GM18498 (cell line): Measurements from ENCODE around the gene CEP290.

Experiments
- ATAC-seq: cut with Tn5 transposase; IDR thresholded peaks from one replicate; pipeline ENCODE4 v1.9.1; 2021; ENCODE audit warnings: mild to moderate bottlenecking, moderate library complexity; ENCODE audit not compliant: unreplicated experiment

CEP290 gene

GRCh38 chr12:88141774-88142609, at the start of gene CEP290, which contains the start of gene TMTC3:
TSS of gene CEP290 (minus strand) at chr12:88142088. CDS start at chr12:88141307, 781 bp downstream.
TSS of gene TMTC3 (plus strand) at chr12:88142307. CDS start at chr12:88148316, 6,009 bp downstream.
- peak; percentile 95 for ATAC-seq

- ATAC-seq = no peak
Observed at GRCh38 chr12:88188180-88188579, 46.3 kb upstream of the CEP290 start.

GRCh38 chr12:88187571-88187970, 45.7 kb upstream of the CEP290 start:
- ATAC-seq = no peak

GRCh38 chr12:88185988-88186387, 44.1 kb upstream of the CEP290 start:
- peak; percentile 79 for ATAC-seq

- no peak for ATAC-seq
Observed at GRCh38 chr12:88185279-88185678, 43.4 kb upstream of the CEP290 start.

GRCh38 chr12:88184196-88184595, 42.3 kb upstream of the CEP290 start:
- no peak for ATAC-seq

- no peak for ATAC-seq
Observed at GRCh38 chr12:88182416-88182815, 40.5 kb upstream of the CEP290 start.

GRCh38 chr12:88181881-88182280, 40.0 kb upstream of the CEP290 start:
- no peak for ATAC-seq

- no peak for ATAC-seq
Observed at GRCh38 chr12:88179436-88180014, 37.6 kb upstream of the CEP290 start.

- ATAC-seq = no peak
Observed at GRCh38 chr12:88175544-88175943, 33.7 kb upstream of the CEP290 start.

GRCh38 chr12:88172844-88173407, 31.0 kb upstream of the CEP290 start:
- ATAC-seq = no peak

GRCh38 chr12:88167384-88167783, 25.5 kb upstream of the CEP290 start:
- no peak for ATAC-seq

GRCh38 chr12:88166179-88166578, 24.3 kb upstream of the CEP290 start:
- no peak for ATAC-seq

- ATAC-seq = no peak
Observed at GRCh38 chr12:88163371-88163770, 21.5 kb upstream of the CEP290 start.

GRCh38 chr12:88156075-88156654, 14.3 kb upstream of the CEP290 start:
- ATAC-seq = no peak

GRCh38 chr12:88153959-88154358, 12.1 kb upstream of the CEP290 start:
- ATAC-seq = no peak

- no peak for ATAC-seq
Observed at GRCh38 chr12:88150063-88150462, 8.2 kb upstream of the CEP290 start.

- no peak for ATAC-seq
Observed at GRCh38 chr12:88145567-88146505, 3.9 kb upstream of the CEP290 start.

- ATAC-seq = no peak
Observed at GRCh38 chr12:88144546-88145468, 2.9 kb upstream of the CEP290 start.
